GM13977 (cell line): Measurements from ENCODE around the gene DPEP2.
"Not testable (repeated sequence)": the region's sequence is repeated elsewhere in the genome, so short reads cannot be mapped to it uniquely, and the experiment has no call there.

Experiments used
- DNase-seq: peaks from one replicate; pipeline ENCODE4 v3.0.0; 2012; ENCODE audit warnings: low spot score
- CTCF ChIP-seq: IDR thresholded peaks from 2 replicates; pipeline ENCODE4 v1.5.1; 2012; ENCODE audit warnings: mild to moderate bottlenecking, control low read depth; ENCODE audit not compliant: insufficient read depth; ENCODE audit errors: extremely low read depth, missing control alignments
- in situ Hi-C: fragments of 300-500 bp; cut with MboI; formaldehyde crosslinking; loops from one replicate; pipeline ENCODE4 v1.12.0; 2022; ENCODE audit warnings: low sequenced_read_pairs, low pct_unique_long_range_greater_than_20kb, mixed read lengths, inconsistent platforms; ENCODE audit not compliant: unreplicated experiment

The DPEP2 gene

GRCh38 chr16:68003031-68003430 is 3.7 kb upstream of the DPEP2 start:
- TF ChIP-seq CTCF: no peak
- in situ Hi-C loops: no loop called here
- DNase-seq: peak; percentile 1

- no peak for TF ChIP-seq CTCF
- no peak for DNase-seq
- in situ Hi-C loops: no loop called here
These were observed 1.2 kb upstream of the DPEP2 start for GRCh38 chr16:68000450-68000849.

- no peak for TF ChIP-seq CTCF
- DNase-seq: no peak
- in situ Hi-C loops: no loop called here
These were observed 701 bp upstream of the DPEP2 start for GRCh38 chr16:67999985-68000384.

- DNase-seq, in situ Hi-C loops: not testable (repeated sequence)
These were observed 979 bp downstream of the DPEP2 start for GRCh38 chr16:67998231-67998778.

- no peak for TF ChIP-seq CTCF
- peak; percentile 4 for DNase-seq
- in situ Hi-C loops: no loop called here
These were observed 2.6 kb downstream of the DPEP2 start for GRCh38 chr16:67996666-67997065.

- no peak for TF ChIP-seq CTCF
These were observed 3.9 kb downstream of the DPEP2 start for GRCh38 chr16:67995423-67995822.

GRCh38 chr16:67994040-67994408 is 5.3 kb downstream of the DPEP2 start:
- in situ Hi-C loops: not testable (repeated sequence)

More at GRCh38 chr16:67995423-67995822, 3.9 kb downstream of the DPEP2 start:
- in situ Hi-C loops: no loop called here
- DNase-seq: peak; percentile 52

More at GRCh38 chr16:67994040-67994408, 5.3 kb downstream of the DPEP2 start:
- not testable (repeated sequence) for DNase-seq
